Measurements from ENCODE around the gene RAVER2. TPM values are rescaled to one million over a fixed set of nuclear protein-coding genes. Genes with fewer than 3 reads are reported as not detected.

Gene RAVER2
- total and polyA plus RNA-seq, 2 experiments from 2014 or later, result 7.8 to 24.6 TPM

DNA sequence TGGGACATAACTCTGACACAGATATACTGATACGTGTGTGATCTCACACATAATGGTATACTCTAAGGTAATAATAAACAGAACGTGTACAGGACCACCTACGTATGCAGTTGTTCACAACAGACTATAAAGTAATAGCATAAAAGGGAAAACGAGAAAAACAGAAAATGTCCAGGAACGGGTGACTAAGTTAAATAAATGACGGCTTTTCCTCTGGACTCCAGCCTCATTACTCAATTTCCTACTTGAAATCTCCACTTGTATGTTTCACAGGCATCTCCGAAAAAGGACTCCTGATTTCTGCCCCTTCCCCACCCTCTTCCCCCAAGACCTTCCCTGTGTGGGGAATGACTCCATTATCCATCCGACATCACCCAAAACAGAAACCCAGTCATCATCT lies 126.4 kb downstream of the RAVER2 start:
- Mint-ChIP-seq H3K4me3 (no peak overlapping the region), H3K4me1 (no peaks in the 10 kb centered on the region; the same call in 2 of the 3 replicates), H3K9me3 (no peaks in the 10 kb centered on the region), H3K36me3 (ENCODE audit: low read depth) (peaks cover 27% of the 10 kb centered on the region), H3K27me3 (ENCODE audit: insufficient read depth, low read depth, poor library complexity) (peaks cover 2% of the 10 kb centered on the region), H3K27ac (no peak overlapping the region)
- Histone ChIP-seq H3K4me1 (ENCODE audit: insufficient read depth) (no peaks in the 10 kb centered on the region), H2AFZ (no peak overlapping the region), H3K79me2 (replicated peaks; ENCODE audit: insufficient read depth) (no peaks in the 10 kb centered on the region), H3F3A (replicated peaks; ENCODE audit: low read depth) (no peaks in the 10 kb centered on the region), H3K4me3 (no peak overlapping the region), H3K36me3 (ENCODE audit: insufficient read depth) (0 out of 2 replicates have a peak, but pooled peaks cover 4% of the 10 kb centered on the region), H3K4me2 (no peak overlapping the region), H3K9me2 (ENCODE audit: insufficient read depth) (0 out of 2 replicates have a peak, but pooled peaks cover 3% of the 10 kb centered on the region), H3K27me3 (ENCODE audit: insufficient read depth) (no peaks in the 10 kb centered on the region), H3K27ac (ENCODE audit: low read depth) (no peak overlapping the region), H4K20me1 (replicated peaks; ENCODE audit: insufficient read depth) (peaks cover 5% of the 10 kb centered on the region; the same call in 1 of the 2 replicates)
- TF ChIP-seq, protein P1, sequence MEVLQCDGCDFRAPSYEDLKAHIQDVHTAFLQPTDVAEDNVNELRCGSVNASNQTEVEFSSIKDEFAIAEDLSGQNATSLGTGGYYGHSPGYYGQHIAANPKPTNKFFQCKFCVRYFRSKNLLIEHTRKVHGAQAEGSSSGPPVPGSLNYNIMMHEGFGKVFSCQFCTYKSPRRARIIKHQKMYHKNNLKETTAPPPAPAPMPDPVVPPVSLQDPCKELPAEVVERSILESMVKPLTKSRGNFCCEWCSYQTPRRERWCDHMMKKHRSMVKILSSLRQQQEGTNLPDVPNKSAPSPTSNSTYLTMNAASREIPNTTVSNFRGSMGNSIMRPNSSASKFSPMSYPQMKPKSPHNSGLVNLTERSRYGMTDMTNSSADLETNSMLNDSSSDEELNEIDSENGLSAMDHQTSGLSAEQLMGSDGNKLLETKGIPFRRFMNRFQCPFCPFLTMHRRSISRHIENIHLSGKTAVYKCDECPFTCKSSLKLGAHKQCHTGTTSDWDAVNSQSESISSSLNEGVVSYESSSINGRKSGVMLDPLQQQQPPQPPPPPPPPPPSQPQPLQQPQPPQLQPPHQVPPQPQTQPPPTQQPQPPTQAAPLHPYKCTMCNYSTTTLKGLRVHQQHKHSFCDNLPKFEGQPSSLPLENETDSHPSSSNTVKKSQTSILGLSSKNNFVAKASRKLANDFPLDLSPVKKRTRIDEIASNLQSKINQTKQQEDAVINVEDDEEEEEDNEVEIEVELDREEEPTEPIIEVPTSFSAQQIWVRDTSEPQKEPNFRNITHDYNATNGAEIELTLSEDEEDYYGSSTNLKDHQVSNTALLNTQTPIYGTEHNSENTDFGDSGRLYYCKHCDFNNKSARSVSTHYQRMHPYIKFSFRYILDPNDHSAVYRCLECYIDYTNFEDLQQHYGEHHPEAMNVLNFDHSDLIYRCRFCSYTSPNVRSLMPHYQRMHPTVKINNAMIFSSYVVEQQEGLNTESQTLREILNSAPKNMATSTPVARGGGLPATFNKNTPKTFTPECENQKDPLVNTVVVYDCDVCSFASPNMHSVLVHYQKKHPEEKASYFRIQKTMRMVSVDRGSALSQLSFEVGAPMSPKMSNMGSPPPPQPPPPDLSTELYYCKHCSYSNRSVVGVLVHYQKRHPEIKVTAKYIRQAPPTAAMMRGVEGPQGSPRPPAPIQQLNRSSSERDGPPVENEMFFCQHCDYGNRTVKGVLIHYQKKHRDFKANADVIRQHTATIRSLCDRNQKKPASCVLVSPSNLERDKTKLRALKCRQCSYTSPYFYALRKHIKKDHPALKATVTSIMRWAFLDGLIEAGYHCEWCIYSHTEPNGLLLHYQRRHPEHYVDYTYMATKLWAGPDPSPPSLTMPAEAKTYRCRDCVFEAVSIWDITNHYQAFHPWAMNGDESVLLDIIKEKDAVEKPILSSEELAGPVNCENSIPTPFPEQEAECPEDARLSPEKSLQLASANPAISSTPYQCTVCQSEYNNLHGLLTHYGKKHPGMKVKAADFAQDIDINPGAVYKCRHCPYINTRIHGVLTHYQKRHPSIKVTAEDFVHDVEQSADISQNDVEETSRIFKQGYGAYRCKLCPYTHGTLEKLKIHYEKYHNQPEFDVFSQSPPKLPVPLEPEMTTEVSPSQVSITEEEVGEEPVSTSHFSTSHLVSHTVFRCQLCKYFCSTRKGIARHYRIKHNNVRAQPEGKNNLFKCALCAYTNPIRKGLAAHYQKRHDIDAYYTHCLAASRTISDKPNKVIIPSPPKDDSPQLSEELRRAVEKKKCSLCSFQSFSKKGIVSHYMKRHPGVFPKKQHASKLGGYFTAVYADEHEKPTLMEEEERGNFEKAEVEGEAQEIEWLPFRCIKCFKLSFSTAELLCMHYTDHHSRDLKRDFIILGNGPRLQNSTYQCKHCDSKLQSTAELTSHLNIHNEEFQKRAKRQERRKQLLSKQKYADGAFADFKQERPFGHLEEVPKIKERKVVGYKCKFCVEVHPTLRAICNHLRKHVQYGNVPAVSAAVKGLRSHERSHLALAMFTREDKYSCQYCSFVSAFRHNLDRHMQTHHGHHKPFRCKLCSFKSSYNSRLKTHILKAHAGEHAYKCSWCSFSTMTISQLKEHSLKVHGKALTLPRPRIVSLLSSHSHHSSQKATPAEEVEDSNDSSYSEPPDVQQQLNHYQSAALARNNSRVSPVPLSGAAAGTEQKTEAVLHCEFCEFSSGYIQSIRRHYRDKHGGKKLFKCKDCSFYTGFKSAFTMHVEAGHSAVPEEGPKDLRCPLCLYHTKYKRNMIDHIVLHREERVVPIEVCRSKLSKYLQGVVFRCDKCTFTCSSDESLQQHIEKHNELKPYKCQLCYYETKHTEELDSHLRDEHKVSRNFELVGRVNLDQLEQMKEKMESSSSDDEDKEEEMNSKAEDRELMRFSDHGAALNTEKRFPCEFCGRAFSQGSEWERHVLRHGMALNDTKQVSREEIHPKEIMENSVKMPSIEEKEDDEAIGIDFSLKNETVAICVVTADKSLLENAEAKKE (CRISPR knock-in tag; IDR thresholded peaks at IDR 0.05), result no peak
- no peak for TF ChIP-seq JUNB (IDR thresholded peaks at IDR 0.05; ENCODE audit: unreplicated experiment)
- TF ChIP-seq EZH2 (IDR thresholded peaks at IDR 0.05; ENCODE audit: low read depth, unreplicated experiment), result no peak
- no peak for TF ChIP-seq NANOG (IDR thresholded peaks at IDR 0.05; ENCODE audit: borderline replicate concordance)
- TF ChIP-seq ZNF331 (CRISPR knock-in tag; IDR thresholded peaks at IDR 0.05; ENCODE audit: low read depth), result no peak
- no peak for TF ChIP-seq ZNF114 (CRISPR knock-in tag; IDR thresholded peaks at IDR 0.05)
- TF ChIP-seq EZH2phosphoT487 (IDR thresholded peaks at IDR 0.05; ENCODE audit: unreplicated experiment), result no peak
- TF ChIP-seq, protein P2, sequence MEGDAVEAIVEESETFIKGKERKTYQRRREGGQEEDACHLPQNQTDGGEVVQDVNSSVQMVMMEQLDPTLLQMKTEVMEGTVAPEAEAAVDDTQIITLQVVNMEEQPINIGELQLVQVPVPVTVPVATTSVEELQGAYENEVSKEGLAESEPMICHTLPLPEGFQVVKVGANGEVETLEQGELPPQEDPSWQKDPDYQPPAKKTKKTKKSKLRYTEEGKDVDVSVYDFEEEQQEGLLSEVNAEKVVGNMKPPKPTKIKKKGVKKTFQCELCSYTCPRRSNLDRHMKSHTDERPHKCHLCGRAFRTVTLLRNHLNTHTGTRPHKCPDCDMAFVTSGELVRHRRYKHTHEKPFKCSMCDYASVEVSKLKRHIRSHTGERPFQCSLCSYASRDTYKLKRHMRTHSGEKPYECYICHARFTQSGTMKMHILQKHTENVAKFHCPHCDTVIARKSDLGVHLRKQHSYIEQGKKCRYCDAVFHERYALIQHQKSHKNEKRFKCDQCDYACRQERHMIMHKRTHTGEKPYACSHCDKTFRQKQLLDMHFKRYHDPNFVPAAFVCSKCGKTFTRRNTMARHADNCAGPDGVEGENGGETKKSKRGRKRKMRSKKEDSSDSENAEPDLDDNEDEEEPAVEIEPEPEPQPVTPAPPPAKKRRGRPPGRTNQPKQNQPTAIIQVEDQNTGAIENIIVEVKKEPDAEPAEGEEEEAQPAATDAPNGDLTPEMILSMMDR (conservative IDR thresholded peaks at IDR 0.05; ENCODE audit: low read depth in 2 of 2), result no peak
- DNase-seq (ENCODE audit: low spot score) (no peak), ATAC-seq (no peak)

Measured in GM23338 (cell line).